NB4 (cell line): ENCODE measurements around the gene TSKU.

Experiments used
- DNase-seq: peaks from one replicate; pipeline ENCODE4 v3.0.0; 2010; ENCODE audit warnings: low read depth
- H3K4me3 ChIP-seq: one replicate; pipeline ENCODE4 v1.5.1; 2011; ENCODE audit warnings: mild to moderate bottlenecking, low read depth, low read length, moderate library complexity
- CTCF ChIP-seq: IDR thresholded peaks from one replicate; pipeline ENCODE4 v1.5.1; 2012; ENCODE audit warnings: low read depth, low read length
- MYC ChIP-seq: IDR thresholded peaks from 2 replicates; pipeline ENCODE4 v1.6.1; 2011; ENCODE audit warnings: low read depth, low read length
- POLR2A ChIP-seq: IDR thresholded peaks from 2 replicates; pipeline ENCODE4 v1.6.1; 2011; ENCODE audit warnings: mild to moderate bottlenecking; ENCODE audit not compliant: insufficient read length; ENCODE audit errors: extremely low read depth
- TF ChIP-seq, protein P1 (sequence below): IDR thresholded peaks from 2 replicates; pipeline ENCODE4 v1.6.1; 2011; ENCODE audit warnings: low read depth, low read length

Gene TSKU

GRCh38 chr11:76844511-76844910, 61.4 kb downstream of the TSKU start:
- TF ChIP-seq POLR2A (no peak), MYC (no peak), CTCF (no peak)
- TF ChIP-seq, protein P1, sequence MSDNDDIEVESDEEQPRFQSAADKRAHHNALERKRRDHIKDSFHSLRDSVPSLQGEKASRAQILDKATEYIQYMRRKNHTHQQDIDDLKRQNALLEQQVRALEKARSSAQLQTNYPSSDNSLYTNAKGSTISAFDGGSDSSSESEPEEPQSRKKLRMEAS, result no peak
- no peak overlapping the region for H3K4me3 ChIP-seq
- no peak for DNase-seq

GRCh38 chr11:76845069-76845468, 61.9 kb downstream of the TSKU start:
- no peak overlapping the region for H3K4me3 ChIP-seq
- DNase-seq, result no peak
- no peak for TF ChIP-seq MYC
- TF ChIP-seq, protein P1, result no peak
- no peak for TF ChIP-seq POLR2A
- no peak for TF ChIP-seq CTCF

- no peak for DNase-seq
- TF ChIP-seq POLR2A (no peak), MYC (no peak), CTCF (no peak)
- TF ChIP-seq, protein P1, result no peak
- H3K4me3 ChIP-seq, result no peak overlapping the region
These were observed 63.3 kb downstream of the TSKU start for GRCh38 chr11:76846441-76846840.
